GM04503 (cell line): Measurements from ENCODE around the gene CRKL.
"Not testable (repeated sequence)": the region's sequence is repeated elsewhere in the genome, so short reads cannot be mapped to it uniquely, and the experiment has no call there.

ENCODE experiments used
- DNase-seq: peaks from one replicate; pipeline ENCODE4 v3.0.0-alpha.2; 2012; ENCODE audit warnings: low read depth

Gene CRKL

DNA sequence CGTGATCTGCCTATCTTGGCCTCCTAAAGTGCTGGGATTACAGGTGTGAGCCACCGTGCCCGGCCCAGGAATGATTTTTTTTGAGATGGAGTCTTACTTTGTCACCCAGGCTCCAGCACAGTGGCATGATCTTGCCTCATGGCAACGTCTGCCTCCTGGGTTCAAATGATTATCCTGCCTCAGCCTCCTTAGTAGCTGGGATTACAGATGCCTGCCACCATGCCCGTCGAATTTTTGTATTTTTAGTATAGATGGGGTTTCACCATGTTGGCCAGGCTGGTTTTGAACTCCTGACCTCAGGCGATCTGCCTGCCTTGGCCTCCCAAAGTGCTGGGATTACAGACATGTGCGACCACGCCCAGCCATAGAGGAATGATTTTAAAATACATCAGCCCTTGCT lies 17.8 kb downstream of the CRKL start:
- DNase-seq = not testable (repeated sequence)

DNA sequence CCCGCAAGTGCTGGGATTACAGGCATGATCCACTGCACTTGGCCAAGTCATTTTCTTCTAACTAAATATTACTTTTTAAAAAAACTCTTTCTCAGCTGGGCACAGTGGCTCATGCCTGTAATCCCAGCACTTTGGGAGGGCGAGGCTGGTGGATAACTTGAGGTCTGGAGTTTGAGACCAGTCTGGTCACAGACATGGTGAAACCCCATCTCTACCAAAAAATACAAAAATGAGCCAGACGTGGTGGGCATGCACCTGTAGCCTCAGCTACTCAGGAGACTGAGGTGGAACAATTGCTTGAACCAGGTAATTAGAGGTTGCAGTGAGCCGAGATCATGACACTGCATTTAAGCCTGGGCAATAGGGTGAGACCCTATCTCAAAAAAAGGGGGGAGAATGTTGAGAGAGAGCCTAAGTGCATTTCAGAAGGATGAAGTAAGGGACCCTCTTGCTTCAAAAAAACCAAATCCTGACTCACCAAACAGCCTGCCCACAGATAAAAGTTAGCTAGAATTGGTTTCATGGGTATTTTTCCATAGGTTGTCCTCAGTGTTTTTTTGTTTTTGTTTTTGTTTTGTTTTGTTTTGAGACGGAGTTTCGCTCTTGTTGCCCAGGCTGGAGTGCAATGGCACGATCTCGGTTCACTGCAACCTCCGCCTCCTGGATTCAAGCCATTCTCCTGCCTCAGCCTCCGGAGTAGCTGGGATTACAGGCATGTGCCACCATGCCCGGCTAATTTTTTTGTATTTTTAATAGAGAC lies 18.8 kb downstream of the CRKL start:
- DNase-seq = not testable (repeated sequence)

DNA sequence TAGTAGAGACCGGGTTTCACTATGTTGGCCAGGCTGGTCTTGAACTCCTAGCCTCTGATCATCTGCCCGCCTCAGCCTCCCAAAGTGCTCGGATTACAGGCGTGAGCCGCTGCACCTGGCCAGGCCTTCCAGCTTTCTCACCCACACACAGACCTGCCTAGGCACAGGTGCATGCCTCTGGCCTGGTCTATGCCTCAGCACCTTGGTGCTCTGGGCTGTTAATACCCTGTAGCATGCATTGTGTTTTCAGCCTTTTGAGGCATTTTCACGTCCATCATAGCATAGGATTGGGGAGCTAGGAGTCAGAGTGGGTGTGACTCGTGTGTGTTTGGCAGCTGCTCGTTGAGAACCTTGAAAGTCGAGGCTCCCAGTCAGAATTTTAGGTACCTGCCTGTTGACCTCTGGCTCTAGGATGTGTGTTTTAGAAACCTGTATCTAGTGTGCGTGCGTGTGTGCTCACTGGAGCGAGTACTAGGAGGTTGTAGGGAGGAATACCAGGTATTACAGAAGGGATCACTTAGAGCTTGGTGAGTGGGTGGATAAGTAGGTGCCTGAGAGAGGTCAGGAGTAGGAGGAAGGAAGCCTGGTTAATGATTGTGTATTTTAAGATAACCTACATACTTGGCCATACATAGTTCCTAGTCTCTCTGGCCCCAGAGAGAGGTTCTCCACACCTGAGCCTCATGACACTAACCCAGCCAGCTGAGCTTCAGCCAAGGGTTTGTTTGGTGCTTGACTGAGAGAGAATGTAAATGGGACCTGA lies 20.0 kb downstream of the CRKL start:
- DNase-seq = no peak

DNA sequence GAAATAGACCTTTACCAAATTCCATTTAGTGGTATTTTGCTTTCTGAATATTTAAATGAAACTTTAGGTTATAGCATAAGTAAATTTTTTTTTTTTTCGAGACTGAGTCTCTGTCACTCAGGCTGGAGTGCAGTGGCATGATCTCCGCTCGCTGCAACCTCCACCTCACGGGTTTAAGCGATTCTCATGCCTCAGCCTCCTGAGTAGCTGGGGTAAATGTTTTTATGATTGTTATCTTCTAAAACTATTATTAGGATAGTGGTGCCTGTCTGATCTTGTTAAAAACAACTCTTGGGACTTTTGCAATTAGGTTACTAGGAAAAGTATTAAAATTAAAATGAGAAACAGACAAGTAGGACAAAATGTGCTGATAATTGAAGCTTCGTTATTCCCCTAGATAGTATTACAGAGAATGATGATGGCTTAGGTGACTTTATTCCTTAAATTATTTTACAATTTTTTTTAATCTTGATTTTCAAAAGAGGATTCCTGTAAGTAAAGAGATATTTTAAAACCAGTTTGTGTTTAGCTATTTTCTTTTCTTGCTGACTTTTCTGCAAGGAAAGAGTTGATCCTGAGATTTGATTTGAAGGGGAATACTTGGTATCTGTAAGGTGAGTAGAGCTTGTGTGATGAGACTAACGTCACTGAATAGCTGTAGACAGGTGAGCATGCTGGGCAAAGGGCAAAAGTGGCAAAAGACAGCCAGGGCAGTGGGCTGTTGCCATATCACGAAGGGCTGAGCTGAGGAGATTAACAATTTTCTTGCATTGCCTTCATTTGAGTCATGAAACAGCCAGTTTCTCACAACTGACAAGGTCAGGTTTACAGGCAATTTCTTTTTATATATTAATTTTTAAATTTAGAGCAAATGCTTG lies 20.8 kb downstream of the CRKL start:
- no peak for DNase-seq

DNA sequence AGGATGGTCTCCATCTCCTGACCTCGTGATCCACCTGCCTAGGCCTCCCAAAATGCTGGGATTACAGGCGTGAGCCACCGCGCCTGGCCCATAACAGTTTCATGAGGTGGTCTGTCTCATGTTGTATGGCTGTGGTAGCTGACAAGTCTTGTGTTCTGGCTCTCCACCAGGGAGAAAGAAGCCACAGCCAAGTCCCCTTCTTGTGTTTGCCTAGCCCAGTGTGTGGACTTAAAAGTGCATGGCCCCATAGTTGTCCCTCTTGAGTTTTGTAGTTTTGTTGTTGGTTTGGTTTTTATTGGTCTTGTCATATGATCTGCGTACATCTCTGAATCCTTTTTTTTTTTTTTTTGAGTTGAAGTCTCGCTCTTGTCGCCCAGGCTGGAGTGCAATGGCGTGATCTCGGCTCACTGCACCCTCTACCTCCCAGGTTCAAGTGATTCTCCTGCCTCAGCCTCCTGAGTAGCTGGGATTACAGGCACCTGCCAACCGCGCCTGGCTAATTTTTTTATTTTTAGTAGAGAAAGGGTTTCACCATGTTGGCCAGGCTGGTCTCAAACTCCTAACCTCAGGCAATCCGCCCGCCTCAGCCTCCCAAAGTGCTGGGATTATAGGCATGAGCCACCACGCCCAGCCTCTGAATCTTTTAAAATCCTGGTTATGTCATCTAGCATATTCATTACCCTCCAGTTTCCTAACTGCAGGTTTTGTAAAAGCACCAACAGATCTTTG lies 22.4 kb downstream of the CRKL start:
- not testable (repeated sequence) for DNase-seq

DNA sequence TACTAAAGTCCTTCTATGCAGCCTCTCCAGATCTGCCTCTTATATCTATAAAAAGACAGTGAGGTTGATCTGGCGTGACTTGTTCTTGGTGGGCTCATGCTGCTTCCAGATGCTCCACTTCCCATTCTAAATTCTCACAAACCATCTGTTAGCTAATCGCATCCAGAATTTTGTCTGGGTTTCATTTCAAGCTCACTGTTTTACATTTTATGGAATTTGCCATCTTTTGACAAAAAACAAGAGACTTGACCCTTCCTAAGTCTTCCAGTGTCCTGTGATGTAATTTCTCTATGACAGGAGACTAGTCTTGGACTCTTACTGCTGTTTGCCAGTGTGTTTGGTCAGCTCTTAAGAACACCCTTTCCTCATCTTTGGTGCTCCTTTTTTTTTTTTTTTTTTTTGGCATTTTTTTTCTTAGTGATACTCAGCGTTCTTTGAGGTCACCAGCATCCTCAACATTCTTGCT lies 23.0 kb downstream of the CRKL start:
- DNase-seq = peak; percentile 40

DNA sequence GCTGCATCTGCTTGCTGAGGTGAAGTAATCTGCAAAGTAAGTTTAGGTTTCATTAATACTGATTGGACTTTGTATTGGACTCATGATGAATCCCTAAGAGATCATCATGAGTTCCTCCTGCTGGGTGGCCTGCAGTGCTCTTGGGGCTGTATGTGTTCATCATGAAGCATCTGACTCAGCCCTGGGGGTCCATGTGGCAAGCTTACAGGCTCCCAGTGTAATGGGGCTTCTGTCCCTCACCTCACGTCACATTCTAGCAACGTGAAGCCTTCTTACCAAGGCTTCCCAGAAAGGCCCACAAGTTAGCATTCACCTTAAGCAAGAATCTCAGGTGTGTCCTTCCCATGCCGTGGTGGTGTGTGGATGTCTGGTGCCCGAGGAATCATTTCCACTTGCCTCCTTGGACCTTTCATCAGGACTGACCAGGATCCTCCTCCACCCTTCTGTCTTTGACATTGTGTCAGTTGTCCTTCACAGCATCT lies 23.7 kb downstream of the CRKL start:
- DNase-seq = no peak

DNA sequence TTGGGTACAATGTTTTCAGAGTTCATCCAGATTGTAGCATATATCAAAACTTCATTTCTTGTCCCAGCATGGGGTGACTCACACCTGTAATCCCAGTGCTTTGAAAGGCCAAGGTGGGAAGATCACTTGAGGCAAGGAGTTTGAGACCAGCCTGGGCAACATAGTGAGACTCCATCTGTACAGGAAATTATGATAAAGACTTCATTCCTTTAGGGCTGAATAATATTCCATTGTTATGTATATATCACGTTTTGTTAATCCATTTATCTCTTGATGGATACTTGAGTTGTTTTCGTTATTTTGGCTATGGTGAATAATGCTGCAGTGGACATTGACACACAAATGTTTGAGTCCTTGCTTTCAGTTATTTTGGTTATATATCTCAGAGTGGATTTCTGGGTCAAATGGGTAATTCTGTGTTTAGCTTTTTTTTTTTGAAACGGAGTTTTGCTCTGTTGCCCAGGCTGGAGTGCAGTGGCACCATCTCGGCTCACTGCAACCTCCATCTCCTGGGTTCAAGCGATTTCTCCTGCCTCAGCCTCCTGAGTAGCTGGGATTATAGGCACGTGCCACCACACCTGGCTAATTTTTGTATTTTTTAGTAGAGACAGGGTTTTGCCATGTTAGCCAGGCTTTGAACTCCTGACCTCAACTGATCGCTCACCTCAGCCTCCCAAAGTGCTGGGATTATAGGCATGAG lies 25.1 kb downstream of the CRKL start:
- not testable (repeated sequence) for DNase-seq

DNA sequence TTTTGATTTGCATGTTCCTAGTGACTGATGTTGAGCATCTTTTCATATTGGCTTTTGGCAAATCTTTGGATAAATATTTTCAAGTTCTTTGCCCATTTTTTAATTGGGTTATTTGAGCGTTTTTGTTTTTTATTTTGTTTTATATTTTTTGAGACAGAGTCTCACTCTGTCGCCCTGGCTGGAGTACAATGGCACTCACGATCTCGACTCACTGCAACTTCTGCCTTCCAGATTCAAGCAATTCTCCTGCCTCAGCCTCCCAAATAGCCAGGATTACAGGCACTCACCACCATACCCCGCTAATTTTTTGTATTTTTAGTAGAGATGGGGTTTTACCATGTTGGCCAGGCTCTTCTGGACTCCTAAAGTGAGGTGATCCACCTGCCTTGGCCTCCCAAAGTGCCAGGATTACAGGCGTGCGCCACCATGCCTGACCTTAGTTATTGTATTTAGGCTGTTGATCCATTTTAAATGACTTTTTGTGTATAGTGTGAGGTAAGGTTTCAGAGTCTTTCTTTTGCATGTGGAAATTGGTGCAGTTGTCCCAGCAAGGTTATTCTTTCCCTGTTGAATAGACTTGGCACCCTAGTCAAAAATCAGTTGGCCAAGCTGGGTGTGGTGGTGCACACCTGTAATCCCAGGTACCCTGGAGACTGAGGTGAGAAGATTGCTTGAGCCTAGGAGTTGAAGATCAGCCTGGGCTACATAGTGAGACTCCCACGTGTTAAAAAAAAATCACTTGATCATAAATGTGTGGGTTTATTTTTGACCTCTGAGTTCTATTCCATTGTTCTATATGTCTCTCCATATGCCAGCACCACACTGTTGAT lies 26.1 kb downstream of the CRKL start:
- DNase-seq = no peak

DNA sequence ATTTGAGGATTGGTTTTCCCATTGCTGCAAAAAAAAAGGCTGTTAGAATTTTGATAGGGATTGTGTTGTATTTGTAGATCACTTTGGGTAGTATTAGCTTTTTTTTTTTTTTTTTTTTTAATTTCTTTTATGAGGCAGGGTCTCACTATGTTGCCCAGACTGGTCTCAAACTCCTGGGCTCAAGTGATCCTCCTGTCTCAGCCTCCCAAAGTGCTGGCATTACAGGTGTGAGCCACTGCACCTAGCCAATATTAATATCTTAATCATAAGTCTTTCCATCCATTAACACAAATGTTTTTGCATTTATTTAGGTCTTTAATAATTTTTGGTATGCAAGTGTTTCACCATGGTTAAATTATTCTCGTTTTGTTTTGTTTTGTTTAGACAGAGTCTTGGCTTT lies 26.8 kb downstream of the CRKL start:
- no peak for DNase-seq

DNA sequence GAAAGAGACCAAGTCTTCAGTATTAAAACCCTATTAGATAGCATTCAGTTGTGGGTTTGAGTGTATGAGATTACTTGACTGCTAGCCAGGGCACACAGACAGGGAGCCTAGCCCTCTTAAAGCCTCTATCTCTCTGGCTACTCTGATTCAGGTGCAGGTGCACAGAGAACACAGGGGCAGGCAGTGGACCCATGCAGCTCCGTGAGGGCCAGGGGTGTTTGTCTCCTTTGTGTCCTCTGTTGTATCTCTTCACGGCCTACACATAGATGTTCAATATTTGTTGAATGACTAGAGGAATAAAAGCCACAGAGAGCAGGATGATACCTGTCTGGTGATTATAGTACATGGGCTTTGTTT lies 28.3 kb downstream of the CRKL start:
- DNase-seq = no peak

DNA sequence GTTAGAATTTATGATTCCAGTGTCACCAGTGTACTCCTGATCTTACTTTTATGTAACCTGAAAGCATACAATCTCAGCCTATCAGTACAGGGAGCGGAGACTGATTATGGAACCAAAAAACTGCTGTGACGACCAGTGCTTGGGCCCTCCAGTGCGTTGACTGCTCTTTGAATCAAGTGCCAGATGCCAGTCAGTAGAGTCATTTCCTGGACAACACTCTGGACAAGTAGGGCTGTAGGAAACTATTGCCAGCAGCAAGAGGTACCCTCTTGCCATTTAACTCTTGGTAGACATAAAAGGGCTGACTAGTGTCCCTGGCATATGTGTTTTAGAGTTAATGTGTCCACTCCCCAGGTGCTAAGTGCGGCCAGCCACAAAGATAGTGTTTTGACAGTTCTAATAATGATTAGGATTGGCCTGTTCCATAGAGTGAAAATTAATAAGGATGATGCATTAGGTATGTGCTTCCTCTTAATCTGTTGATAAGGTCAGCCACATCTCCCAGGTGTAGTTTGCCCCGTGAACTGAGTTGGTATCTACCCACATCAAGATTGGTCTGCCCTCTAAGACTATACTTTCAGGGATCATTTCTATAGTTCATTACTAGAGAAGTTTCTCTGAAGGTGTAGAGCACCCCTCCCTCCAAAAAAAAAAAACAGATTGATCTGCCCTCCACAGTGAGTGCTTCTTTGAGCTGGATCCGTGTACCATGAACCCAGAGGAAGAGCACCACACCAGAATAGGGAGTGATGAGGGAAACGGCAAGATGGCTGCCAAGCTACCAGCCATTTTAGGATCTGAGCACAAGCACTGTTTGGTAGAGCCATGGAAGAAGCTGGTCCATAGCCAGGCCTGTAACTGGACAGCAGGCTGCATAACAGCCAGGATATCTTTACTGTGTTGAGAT lies 29.1 kb downstream of the CRKL start:
- no peak for DNase-seq

DNA sequence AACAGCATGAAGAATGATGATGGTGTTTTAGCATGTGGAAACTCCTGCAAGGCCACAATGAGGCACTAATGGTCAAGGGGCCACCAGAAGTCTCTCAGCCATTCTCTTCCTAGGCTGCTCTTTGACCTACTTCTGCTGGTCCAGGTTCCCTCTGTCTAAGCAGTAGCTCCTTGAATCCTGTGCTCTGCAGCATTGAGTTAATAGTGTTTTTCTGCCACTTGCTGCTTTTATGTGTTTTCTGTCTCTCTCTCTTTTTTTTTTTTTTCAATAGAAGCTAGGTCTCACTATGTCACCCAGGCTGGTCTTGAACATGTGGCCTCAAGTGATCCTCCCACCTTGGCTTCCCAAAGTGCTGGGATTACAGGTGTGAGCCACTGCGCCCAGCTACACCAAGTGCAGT lies 29.8 kb downstream of the CRKL start:
- DNase-seq = no peak

DNA sequence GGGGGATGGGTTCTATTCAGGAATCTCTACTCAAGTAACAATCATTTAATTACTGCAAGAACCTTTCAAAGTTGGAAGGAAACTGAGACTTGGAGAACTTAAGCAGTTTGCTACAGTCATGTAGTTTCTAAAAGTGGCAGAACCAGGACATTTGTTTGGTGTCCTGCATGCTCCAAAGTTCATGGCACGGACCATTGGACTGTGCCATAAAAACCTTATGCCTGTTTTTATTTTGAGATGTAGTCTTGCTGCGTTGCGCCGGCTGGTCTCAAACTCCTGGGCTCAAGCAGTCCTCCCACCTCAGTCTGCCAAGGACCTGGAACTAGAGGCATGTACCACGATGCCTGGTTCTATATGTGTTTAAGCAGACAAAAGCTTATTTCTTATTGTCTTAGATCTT lies 31.2 kb downstream of the CRKL start:
- no peak for DNase-seq

DNA sequence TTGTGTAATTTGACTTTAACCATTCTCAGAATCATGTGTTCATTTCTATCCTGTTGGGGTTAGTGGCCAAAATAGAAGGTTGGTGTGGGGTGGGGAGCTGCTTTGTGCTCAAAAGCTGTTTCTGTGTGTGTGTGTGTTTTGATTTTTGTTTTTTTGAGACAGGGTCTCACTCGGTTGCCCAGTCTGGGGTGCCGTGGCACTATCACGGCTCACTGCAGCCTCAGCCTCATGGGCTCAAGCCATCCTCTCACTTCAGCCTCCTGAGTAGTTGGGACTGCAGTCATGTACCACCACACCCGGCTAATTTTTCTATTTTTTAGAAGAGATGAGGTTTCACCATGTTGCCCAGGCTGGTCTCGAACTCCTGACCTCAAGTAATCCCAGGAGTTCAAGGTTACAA lies 31.8 kb downstream of the CRKL start:
- DNase-seq = no peak

DNA sequence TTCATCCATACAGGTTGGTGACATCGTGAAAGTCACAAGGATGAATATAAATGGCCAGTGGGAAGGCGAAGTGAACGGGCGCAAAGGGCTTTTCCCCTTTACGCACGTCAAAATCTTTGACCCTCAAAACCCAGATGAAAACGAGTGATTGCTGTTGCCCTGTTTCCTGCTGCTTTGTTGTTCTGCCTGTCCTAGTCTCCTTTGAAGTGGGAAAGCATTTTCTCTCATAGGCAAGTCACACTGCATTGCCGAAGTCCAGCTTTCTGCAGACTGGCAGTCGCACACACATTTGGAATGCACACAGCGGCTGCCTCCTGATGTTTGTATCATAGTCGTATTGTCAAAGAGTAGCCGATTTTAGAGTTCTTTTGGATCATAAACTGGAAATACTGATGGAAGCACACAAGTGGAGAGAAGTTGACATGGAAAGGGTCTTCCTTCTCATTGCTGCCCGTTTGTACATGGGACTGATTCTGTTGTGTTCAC lies 32.5 kb downstream of the CRKL start:
- no peak for DNase-seq

DNA sequence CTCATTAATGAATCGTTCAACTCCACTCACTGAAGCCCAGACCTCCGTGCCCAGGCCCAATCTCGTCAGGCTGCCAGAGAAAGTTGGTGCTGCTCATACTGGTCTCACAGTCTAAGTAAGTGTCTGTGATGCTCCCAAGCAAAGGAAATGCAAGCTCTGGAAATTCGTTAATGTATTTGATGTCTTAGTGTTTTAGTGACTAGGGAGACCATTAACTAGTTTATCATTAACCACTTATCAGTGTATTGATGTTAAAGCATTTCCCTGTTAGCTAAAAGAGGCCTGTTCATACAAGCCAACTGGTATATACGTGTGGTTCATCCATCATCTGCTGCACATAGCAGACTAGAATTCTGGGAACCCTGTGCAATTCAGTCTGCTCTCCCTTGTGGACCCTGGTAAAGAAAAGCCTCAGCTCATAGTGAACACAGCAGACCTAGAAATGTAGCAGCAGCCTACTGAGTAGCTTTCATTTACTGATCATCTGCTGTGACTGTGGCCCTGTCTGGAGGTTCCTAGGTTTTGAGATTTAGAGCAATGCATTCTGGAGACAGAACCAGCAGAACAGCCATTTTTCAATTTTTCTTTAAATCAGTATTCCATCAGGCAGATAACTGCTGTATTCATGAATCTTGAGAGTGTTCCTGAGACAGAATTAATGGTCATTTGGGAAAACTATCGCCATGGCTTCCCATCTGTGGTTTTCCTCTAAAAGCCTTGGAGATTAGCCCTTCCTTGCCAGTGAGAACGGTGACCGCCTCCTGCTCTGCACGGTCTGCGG lies 34.1 kb downstream of the CRKL start:
- no peak for DNase-seq

DNA sequence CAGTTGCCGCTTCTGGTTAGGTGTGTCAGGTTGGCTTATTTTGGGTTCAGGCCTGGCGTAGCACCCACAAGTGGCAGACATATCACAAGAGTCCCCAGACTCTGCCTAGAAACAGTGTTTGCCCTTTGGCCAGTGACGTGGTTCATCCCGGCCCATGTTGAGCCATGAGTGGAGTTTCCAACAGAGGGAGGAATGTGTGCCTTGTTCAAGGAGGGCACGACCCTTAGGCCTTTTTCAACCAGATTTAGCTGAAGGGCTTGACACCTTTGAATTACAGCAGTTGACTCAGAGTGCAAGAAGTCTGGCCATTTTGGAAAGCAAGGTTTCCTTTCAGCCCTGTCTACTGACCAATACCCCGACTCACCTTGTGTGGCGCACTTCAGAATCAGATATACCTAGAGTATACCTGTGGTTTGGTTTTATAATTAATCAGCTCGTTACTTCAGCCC lies 34.7 kb downstream of the CRKL start:
- no peak for DNase-seq
